GM19452 (cell line): ENCODE data around the gene KLF9.
A peak's percentile ranks its signal among the peaks of the same experiment; 100 is the strongest.

Experiments
- ATAC-seq: cut with Tn5 transposase; IDR thresholded peaks from one replicate; pipeline ENCODE4 v1.9.1; 2021; ENCODE audit not compliant: unreplicated experiment

The KLF9 gene

GRCh38 chr9:70413799-70414775, at the start of gene KLF9:
KLF9 (minus strand) TSS chr9:70414657; CDS start chr9:70413363, 1,294 bp downstream.
- ATAC-seq: peak; percentile 65

- ATAC-seq: no peak
Measured at GRCh38 chr9:70463877-70464276, 49.4 kb upstream of the KLF9 start.

GRCh38 chr9:70462300-70462699, 47.8 kb upstream of the KLF9 start:
- ATAC-seq: no peak

GRCh38 chr9:70457235-70457634, 42.8 kb upstream of the KLF9 start:
- ATAC-seq: no peak

GRCh38 chr9:70455993-70456704, 41.7 kb upstream of the KLF9 start:
- ATAC-seq: no peak

- no peak for ATAC-seq
Measured at GRCh38 chr9:70452365-70452764, 37.9 kb upstream of the KLF9 start.

- ATAC-seq: no peak
Measured at GRCh38 chr9:70451765-70452164, 37.3 kb upstream of the KLF9 start.

GRCh38 chr9:70450738-70451137, 36.3 kb upstream of the KLF9 start:
- no peak for ATAC-seq

- ATAC-seq: no peak
Measured at GRCh38 chr9:70449461-70449860, 35.0 kb upstream of the KLF9 start.

- ATAC-seq: no peak
Measured at GRCh38 chr9:70448919-70449318, 34.5 kb upstream of the KLF9 start.

GRCh38 chr9:70444904-70445303, 30.4 kb upstream of the KLF9 start:
- ATAC-seq: no peak

GRCh38 chr9:70442328-70442848, 27.9 kb upstream of the KLF9 start:
- ATAC-seq: no peak

- no peak for ATAC-seq
Measured at GRCh38 chr9:70441622-70442021, 27.2 kb upstream of the KLF9 start.

GRCh38 chr9:70439991-70440706, 25.7 kb upstream of the KLF9 start:
- no peak for ATAC-seq

- no peak for ATAC-seq
Measured at GRCh38 chr9:70438341-70438928, 24.0 kb upstream of the KLF9 start.

- ATAC-seq: no peak
Measured at GRCh38 chr9:70435948-70436347, 21.5 kb upstream of the KLF9 start.

GRCh38 chr9:70429899-70430298, 15.4 kb upstream of the KLF9 start:
- no peak for ATAC-seq

- no peak for ATAC-seq
Measured at GRCh38 chr9:70428781-70429180, 14.3 kb upstream of the KLF9 start.

GRCh38 chr9:70427161-70427945, 12.9 kb upstream of the KLF9 start:
- ATAC-seq: no peak

- no peak for ATAC-seq
Measured at GRCh38 chr9:70425192-70425591, 10.7 kb upstream of the KLF9 start.
